Type B pancreatic cell (in vitro differentiated cells): ENCODE data around the gene SPTSSB. TPM values are rescaled to one million over a fixed set of nuclear protein-coding genes. Genes with fewer than 3 reads are reported as not detected.

Source experiments
- DNase-seq: peaks from one replicate; pipeline ENCODE4 v3.0.0; 2021; ENCODE audit warnings: mixed read lengths; ENCODE audit not compliant: unreplicated experiment; ENCODE audit errors: extremely low spot score
- H3K27ac Mint-ChIP-seq: 2 replicates; pipeline ENCODE4 v1.8.0; 2021; ENCODE audit warnings: mild to moderate bottlenecking, mixed read lengths
- H3K27me3 Mint-ChIP-seq: 2 replicates; pipeline ENCODE4 v1.8.0; 2021; ENCODE audit warnings: mixed read lengths
- H3K36me3 Mint-ChIP-seq: 2 replicates; pipeline ENCODE4 v1.8.0; 2021; ENCODE audit warnings: mixed read lengths
- H3K4me1 Mint-ChIP-seq: one replicate; pipeline ENCODE4 v1.8.0; 2021; ENCODE audit warnings: mixed read lengths; ENCODE audit not compliant: unreplicated experiment
- H3K4me3 Mint-ChIP-seq: 2 replicates; pipeline ENCODE4 v1.8.0; 2021; ENCODE audit warnings: mild to moderate bottlenecking, mixed read lengths
- H3K9me3 Mint-ChIP-seq: 2 replicates; pipeline ENCODE4 v1.8.0; 2021; ENCODE audit warnings: mixed read lengths
- total RNA-seq: library from RNA; stranded (reverse); gene quantifications from 2 replicates; pipeline ENCODE4 v1.2.1, GENCODE V29; 2021; ENCODE audit warnings: low replicate concordance
- TF ChIP-seq, protein P1 (sequence below): fragments of 200-600 bp; sonication (generic); conservative IDR thresholded peaks from 2 replicates; pipeline ENCODE4 v1.5.0; 2021; ENCODE audit warnings: antibody characterized with exemption, mild to moderate bottlenecking

SPTSSB gene
- total RNA-seq, 1 donor from 2014 or later, result 28.8 TPM

DNA sequence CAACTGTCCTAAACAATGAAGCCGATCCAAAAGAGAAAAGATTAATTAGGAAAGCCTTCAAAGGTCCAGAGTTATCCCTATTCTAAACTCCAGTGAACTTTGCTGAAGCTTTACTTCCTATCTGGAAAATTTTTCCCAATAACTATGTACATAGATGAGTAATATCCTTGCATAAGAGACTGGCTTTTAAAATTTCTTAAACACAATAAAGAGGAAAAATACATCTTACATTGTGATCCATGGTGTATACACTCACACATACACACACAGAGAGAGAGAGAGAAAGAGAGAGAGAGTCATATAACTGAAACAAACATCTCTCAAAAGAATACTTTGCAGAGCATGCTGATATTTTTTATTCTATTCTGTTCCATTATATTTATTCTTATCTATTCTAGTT is 20.0 kb downstream of the SPTSSB start:
- H3K27me3 Mint-ChIP-seq, result no peaks in the 10 kb centered on the region
- TF ChIP-seq, protein P1, sequence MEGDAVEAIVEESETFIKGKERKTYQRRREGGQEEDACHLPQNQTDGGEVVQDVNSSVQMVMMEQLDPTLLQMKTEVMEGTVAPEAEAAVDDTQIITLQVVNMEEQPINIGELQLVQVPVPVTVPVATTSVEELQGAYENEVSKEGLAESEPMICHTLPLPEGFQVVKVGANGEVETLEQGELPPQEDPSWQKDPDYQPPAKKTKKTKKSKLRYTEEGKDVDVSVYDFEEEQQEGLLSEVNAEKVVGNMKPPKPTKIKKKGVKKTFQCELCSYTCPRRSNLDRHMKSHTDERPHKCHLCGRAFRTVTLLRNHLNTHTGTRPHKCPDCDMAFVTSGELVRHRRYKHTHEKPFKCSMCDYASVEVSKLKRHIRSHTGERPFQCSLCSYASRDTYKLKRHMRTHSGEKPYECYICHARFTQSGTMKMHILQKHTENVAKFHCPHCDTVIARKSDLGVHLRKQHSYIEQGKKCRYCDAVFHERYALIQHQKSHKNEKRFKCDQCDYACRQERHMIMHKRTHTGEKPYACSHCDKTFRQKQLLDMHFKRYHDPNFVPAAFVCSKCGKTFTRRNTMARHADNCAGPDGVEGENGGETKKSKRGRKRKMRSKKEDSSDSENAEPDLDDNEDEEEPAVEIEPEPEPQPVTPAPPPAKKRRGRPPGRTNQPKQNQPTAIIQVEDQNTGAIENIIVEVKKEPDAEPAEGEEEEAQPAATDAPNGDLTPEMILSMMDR, result no peak
- peaks cover 16% of the 10 kb centered on the region for H3K4me1 Mint-ChIP-seq
- no peak for DNase-seq
- H3K27ac Mint-ChIP-seq, result no peak overlapping the region
- H3K4me3 Mint-ChIP-seq, result no peak overlapping the region
- peaks cover 3% of the 10 kb centered on the region for H3K36me3 Mint-ChIP-seq
- no peaks in the 10 kb centered on the region for H3K9me3 Mint-ChIP-seq

DNA sequence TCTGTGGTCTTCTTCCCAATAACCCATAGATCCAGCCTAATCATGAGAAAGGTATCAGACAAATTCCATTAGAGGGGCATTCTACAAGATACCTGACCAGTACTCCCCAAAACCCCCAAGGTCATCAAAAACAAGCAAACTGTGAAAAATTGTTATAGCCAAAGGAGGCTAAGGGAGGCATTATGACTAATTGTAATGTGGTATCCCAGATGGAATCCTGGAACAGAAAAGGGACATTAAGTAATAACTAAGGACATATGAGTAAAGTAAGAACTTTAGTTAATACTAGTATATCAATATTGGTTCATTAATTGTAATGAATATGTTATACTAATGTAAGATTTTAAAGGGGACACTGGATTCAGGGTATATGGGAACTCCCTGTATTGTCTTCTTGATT is 20.4 kb downstream of the SPTSSB start:
- H3K36me3 Mint-ChIP-seq, result peaks cover 3% of the 10 kb centered on the region
- no peak overlapping the region for H3K4me3 Mint-ChIP-seq
- H3K27me3 Mint-ChIP-seq, result no peaks in the 10 kb centered on the region
- peaks cover 16% of the 10 kb centered on the region for H3K4me1 Mint-ChIP-seq
- no peak overlapping the region for H3K27ac Mint-ChIP-seq
- TF ChIP-seq, protein P1, result no peak
- DNase-seq, result no peak
- no peaks in the 10 kb centered on the region for H3K9me3 Mint-ChIP-seq

DNA sequence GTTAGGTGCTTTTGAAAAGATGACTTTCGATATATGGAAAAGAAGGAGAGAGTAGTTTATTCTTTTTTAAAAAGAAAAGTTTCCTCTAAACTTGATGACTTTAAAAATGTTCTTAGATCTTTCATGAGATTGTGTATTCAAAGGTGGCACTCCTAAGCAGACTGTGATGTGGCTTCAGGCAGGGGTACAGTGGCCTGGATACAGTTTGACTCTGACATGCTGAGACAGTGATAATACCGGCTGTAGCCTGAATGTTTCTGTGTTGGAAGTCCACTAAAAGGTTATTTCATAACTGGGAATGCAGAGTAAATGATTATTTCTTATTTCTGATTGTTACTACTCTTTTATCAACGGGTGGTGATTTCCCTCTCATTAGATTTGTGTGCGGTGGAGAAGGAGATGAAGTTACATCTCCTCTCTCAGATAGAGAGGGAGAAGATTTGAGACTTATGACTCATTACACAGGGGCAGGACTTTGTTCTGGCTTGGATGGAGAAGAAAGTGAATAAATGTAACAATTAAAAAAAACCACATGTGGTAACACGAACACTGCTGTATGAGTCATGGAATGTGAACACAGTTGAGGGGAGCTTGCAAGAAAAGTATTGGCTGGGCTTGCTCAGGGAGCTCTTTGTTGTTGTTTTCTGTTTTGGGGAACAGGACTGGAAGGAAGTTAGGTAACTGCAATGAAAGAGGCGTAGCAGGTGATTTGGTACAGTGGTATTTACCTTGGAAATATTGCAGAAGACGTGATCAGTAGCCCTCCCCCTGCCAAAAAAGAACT is 21.6 kb downstream of the SPTSSB start:
- no peak for DNase-seq
- Mint-ChIP-seq H3K27me3 (no peaks in the 10 kb centered on the region), H3K36me3 (peaks cover 3% of the 10 kb centered on the region), H3K27ac (no peak overlapping the region), H3K4me3 (no peak overlapping the region), H3K4me1 (peaks cover 16% of the 10 kb centered on the region), H3K9me3 (no peaks in the 10 kb centered on the region)
- TF ChIP-seq, protein P1, result no peak

DNA sequence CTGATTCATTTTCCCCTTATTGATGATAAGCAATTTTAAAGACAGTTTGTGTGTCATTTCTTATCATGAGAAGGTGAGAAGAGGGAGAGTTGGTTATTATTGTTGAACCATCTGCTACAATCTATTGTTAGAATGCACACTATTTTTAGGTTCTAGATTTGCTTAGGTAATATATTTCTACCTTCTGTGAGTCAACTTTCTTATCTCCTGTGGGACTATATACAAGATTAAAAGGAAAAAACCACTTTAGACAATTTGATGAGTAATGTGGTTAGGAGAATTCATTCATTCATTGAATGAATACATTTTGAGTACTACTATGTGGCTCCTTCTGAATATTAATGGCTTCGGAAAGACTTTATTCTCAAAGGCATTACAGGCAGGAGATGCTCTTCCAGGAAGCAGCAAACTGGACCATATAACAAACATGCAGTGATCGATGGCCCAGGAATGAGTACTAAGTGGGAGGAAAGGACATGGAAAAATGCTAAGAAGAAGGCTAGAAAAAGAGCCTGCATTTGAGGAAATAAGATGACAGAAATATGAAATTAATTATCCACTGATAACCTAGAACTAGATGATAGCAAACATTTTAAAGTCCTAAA is 22.4 kb downstream of the SPTSSB start:
- Mint-ChIP-seq H3K27ac (no peak overlapping the region), H3K4me1 (peaks cover 16% of the 10 kb centered on the region), H3K36me3 (peaks cover 3% of the 10 kb centered on the region), H3K4me3 (no peak overlapping the region), H3K9me3 (no peaks in the 10 kb centered on the region), H3K27me3 (no peaks in the 10 kb centered on the region)
- TF ChIP-seq, protein P1, result no peak
- no peak for DNase-seq

DNA sequence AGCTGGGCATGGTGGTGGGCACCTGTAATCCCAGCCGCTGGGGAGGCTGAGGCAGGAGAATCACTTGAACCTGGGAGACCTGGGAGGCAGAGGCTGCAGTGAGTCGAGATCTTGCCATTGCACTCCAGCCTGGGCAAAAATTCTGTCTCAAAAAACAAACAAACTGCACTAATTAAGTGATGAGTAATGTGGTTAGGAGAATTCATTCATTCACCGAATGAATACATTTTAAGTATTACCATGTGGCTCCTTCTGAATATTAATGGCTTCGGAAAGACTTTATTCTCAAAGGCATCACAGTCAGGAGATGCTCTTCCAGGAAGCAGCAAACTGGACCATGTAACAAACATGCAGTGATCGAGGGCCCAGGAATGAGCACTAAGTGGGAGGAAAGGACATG is 23.6 kb downstream of the SPTSSB start:
- H3K27me3 Mint-ChIP-seq, result no peaks in the 10 kb centered on the region
- H3K27ac Mint-ChIP-seq, result no peak overlapping the region
- H3K4me1 Mint-ChIP-seq, result peaks cover 16% of the 10 kb centered on the region
- peaks cover 3% of the 10 kb centered on the region for H3K36me3 Mint-ChIP-seq
- TF ChIP-seq, protein P1, result no peak
- no peak overlapping the region for H3K4me3 Mint-ChIP-seq
- H3K9me3 Mint-ChIP-seq, result no peaks in the 10 kb centered on the region
- no peak for DNase-seq
